Hematopoietic multipotent progenitor cell treated with erythropoietin and hydrocortisone succinate and interleukin-3 and kit ligand, for 6 days (in vitro differentiated cells): ENCODE data around the gene CXCL17.
A peak's percentile ranks its signal among the peaks of the same experiment; 100 is the strongest.

Experiments
- DNase-seq: peaks from one replicate; pipeline ENCODE4 v3.0.0-alpha.2; 2015

CXCL17 gene

DNA sequence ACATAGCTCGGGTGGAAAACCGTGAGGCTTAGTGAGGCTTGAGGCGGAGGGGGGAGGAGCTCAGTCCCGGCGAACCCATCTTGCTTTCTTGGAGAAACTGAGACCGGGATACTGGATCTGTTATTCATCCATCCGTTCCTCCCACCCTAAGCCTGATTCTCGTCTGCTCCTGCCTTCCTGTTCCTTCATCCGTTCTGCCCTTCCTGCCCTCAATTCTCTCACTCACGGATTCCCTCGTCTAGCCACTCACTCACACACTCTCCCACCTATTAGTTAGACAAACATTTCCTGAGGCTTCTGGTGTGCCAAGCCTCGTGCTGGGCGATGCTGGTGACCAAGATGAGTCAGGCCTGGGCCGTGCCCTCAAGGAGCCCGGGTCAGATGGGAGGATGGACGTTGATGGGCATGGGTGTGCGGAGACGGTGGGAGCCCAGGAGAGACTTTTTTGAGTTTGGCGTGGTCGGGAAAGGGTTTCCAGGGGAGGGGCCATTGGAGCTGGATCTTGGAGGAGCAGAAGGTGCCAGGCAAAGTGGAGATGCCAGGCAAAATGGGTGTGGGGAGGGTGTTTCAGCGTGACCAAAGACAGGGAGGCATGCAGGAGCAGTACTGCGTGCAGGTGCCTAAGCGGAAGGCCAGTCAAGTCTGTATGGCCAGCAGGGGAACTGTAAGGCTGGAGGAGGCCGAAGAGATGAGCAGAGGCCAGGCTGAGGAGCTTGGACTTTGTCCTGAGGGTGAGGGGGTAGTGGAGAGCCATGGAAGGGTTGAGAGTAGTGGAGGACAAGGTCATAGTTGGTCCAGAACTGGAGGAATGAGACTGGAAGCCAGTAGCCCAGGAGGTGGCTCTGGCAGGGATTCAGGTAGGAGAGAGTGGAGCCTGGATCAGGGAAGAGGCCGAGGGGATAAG, 45.2 kb downstream of the CXCL17 start:
- no peak for DNase-seq

DNA sequence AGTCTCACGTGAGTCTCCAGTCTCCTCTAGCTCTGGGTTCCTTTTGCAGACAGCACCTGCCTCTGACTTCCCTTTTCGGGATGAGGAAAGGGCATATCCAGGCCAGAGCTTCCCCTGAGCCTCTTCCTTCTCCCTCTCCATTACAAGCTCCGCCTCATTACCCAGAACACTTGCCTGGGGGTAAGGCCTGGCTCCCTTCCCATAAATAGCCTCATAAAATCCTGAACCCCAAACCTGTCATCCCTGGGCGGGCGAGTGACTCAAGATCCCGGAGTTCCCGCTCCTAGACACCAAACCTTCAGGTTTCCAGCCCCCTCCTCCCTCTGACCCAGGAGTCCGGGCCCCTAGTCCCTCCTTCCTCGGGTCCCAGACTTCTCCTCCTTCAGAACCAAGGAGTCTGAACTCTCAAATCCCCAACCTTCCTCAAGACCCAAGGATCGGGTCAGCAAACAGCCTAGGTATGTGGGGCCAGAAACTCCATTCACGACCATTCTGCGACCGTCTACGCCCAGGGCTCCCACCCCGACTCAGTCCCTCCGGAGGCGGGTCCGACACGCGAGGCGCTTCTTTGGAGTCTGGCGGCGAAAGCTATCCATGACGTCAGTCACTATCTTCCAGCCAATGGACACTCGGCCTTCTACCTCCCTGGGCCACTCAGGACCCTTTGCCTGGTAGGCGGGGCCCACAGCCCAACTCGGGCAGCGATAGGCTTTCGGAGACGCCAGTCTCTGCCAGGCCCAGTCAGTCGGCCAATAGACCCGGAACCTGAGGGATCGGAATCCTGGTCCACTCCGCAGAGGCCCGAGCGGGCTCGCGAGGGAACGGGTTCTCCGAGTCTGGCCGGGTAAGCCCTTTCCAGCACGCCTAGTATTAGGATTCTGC, 46.1 kb downstream of the CXCL17 start:
- DNase-seq = peak; percentile 99

DNA sequence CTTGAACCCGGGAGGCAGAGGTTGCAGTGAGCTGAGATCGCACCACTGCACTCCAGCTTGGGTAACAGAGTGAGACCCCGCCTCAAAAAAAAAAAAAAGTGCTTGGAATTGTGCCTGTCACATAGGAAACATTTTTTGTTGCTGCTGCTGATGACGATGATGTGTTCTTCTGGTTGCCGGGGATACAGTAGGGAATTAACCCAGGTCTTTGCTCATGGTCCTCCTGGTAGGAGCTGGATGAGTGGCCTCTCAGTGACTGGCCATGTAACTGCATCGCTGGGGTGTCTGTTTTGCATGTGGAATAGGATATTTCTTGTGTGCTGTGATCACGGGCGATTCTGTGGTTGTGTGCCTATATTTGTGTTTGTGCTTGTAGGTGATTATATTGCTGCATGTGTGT, 48.0 kb downstream of the CXCL17 start:
- DNase-seq = no peak

DNA sequence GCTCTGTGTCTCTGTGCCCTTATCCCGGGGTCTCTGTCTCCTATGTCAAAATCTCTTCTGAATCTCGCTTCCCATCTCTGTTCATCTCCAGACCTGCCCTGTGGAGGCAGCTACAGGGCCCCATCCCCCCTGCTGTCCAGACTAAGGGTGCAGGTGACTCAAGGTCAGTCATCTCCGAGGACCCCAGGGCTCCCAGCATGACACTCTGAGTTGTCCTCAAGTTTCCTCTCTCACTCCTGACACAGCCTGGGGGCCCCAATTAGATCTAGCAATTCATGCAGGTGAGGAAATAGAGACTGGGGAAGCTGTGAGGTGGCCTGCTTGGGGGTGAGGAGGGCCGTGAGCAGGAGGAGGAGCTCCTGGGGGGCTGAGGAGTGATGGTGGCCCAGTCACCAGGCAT, 50.6 kb downstream of the CXCL17 start:
- no peak for DNase-seq

DNA sequence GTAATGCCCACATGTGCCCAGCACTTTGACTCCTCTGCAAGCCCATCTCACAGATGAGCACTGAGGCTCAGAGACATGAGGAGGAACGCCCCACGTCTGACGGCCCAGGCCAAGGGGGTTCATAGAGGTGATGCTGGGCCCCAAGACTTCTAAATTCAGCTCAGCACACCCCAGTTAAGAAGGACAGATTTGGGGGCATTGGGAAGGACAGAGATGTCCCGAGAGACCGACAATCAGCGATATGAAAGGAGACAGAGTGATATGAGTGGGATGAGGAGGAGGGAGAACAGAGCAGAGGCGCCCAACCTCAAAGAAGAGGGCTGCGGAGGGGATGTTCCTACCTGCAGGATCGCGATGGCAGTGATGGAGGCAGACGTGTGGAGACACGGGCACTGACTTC, 52.8 kb downstream of the CXCL17 start, which contains the start of gene CNFN:
TSS of gene CNFN (minus strand) at position 399 of the 400 bp plus-strand sequence. CDS start 1,260 bp downstream, outside the sequence.
- no peak for DNase-seq

DNA sequence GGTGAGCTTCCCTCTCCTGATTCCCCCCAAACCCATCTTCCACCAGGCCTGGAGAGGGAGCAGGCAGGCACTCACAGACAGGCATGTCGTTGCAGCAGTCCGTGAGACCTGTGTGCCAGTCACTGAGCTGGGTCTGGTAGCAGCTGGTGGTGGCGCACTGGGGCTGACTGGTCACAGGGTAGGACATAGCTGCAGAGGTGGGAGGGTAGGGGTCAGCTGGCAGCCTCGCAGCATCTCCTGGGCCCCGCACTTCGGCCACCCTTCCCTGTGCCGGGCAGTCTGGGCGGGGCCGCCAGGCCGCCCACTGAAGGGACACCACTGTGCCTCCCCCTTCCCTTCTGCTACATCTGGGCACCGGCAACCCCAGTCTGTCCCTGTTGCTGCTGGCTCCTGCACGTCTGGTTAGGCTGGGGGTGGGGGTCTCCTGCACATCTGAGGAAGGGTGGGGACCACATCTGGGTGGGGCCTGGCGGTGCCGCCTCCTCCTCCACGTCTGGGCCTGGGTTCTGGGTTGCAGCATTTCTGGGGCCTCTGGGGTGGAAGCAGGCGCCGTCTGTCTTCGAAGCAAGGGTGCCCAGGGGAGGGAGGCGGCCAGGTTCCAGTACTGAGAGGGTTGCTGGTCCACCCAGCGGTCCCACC, 53.8 kb downstream of the CXCL17 start:
- no peak for DNase-seq

DNA sequence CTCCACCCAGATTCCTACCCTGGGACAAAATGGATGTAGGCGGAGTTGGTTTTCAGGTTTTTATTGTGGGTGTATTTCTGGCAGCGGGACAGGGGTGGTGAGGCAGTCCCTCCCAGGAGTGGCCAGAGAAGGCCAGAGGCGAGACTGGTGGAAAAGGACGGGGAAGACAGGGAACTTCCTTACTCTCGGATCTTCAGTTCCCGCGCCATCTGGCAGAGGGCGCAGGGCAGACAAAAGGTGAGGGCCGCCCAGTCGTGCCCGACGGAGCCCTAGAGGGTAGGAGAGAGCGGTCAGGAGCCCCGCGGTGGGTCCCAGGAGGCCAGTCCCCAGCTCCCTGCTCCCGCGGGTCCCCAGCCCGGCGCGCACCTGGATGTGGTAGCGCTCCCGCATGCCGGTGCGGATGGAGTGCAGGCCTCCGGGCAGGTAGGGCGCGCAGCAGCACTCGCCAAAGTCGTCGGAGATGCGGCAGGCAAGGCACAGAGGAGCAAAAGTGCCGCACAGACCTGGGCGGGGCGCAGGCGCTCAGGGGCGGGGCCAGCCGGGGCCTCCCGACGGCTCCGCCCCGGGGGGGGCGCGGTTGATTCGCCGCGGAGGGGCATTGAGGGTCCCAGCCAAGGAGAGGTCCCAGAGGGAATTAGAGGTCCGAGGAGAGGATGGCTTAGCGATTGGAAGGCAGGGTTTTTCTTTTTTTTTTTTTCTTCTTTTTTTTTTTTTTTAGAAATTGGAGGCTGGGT, 55.6 kb downstream of the CXCL17 start:
- peak; percentile 76 for DNase-seq

DNA sequence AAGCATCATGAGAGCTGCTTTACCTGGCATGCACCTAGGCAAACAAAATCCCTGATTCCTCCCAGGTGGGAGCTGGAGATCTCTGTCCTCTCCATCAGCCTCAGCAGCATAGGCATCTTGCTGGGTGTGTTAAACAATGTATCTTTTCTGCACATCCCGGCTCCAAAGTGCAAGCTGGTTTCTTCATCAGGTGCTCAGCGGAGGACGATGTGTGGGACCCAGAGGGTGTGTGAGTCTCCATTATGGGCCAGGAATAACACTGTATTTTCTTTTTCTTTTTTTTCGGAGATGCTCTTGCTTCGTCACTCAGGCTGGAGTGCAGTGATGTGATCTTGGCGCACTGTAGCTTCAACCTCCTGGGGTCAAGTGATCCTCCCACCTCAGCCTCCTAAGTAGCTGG, 62.6 kb downstream of the CXCL17 start:
- no peak for DNase-seq
